Mesodermal cell (in vitro differentiated cells): ENCODE results near the gene KCNH5.
A peak's percentile ranks its signal among the peaks of the same experiment; 100 is the strongest.

Experiments used
- H3K27ac ChIP-seq: 2 replicates; pipeline ENCODE4 v1.7.0; 2013; ENCODE audit warnings: mild to moderate bottlenecking, low read depth, low read length, moderate library complexity; ENCODE audit not compliant: severe bottlenecking
- H3K36me3 ChIP-seq: 2 replicates; pipeline ENCODE4 v1.7.1; 2013; ENCODE audit warnings: mild to moderate bottlenecking, low read length, moderate library complexity; ENCODE audit not compliant: control insufficient read depth, insufficient read depth
- H3K4me1 ChIP-seq: one replicate; pipeline ENCODE4 v1.7.1; 2013; ENCODE audit warnings: mild to moderate bottlenecking, low read length; ENCODE audit not compliant: insufficient read depth, control insufficient read depth, poor library complexity, severe bottlenecking
- H3K4me3 ChIP-seq: 2 replicates; pipeline ENCODE4 v1.7.0; 2013; ENCODE audit warnings: low read length, control low read depth, mild to moderate bottlenecking; ENCODE audit not compliant: insufficient read depth, poor library complexity, severe bottlenecking; ENCODE audit errors: extremely low read depth
- H3K9me3 ChIP-seq: 2 replicates; pipeline ENCODE4 v1.7.1; 2013; ENCODE audit warnings: mild to moderate bottlenecking, low read length, moderate library complexity; ENCODE audit not compliant: control insufficient read depth
- WGBS, 2 experiments: methylation state at CpG; one replicate each; pipeline ENCODE4 v1.1.5; 2013; ENCODE audit warnings: missing lambda C conversion rate in 2 of 2; ENCODE audit not compliant: insufficient coverage in 2 of 2; 5-methylcytosine and 5-hydroxymethylcytosine counted together

The KCNH5 gene

GRCh38 chr14:62691647-62692489, 353.4 kb downstream of the KCNH5 start:
- 40 to 100% methylated on average over 1 of the region's 4 CpGs for WGBS, 2 experiments
- Histone ChIP-seq H3K4me1 (peaks cover 22% of the 10 kb centered on the region), H3K9me3 (no peaks in the 10 kb centered on the region), H3K36me3 (no peaks in the 10 kb centered on the region), H3K4me3 (no peak overlapping the region), H3K27ac (peak overlapping the region; percentile 57)

GRCh38 chr14:62689733-62690132, 355.5 kb downstream of the KCNH5 start:
- H3K27ac ChIP-seq = no peak overlapping the region
- 100% methylated on average over 1 of the region's 1 CpG for WGBS, 2 experiments
- no peaks in the 10 kb centered on the region for H3K9me3 ChIP-seq
- no peaks in the 10 kb centered on the region for H3K36me3 ChIP-seq
- H3K4me1 ChIP-seq = peaks cover 14% of the 10 kb centered on the region
- no peak overlapping the region for H3K4me3 ChIP-seq

DNA sequence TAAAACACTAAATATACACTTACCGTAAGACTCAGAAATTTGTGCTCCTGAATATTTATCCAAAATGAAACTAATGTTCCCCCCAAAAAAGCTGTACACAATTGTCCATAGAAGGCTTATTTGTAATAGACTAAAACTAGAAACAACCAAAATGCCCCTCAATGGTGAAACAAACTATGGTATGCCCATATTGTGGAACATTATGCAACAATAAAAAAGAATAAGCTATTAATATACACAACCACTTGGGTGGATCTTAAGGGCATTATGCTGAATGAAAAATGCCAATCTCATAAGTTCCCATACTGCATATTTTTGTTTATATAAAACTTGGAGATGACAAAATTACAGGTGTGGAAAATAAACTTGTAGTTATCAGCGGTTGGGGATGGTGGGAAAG, 357.4 kb downstream of the KCNH5 start:
- Histone ChIP-seq H3K36me3 (no peaks in the 10 kb centered on the region), H3K9me3 (no peaks in the 10 kb centered on the region), H3K4me3 (no peak overlapping the region), H3K27ac (no peak overlapping the region), H3K4me1 (peaks cover 12% of the 10 kb centered on the region)
- 83% methylated on average over 1 of the region's 2 CpGs; no CpG with 5 or more reads in 1 of the 2 experiments for WGBS, 2 experiments

DNA sequence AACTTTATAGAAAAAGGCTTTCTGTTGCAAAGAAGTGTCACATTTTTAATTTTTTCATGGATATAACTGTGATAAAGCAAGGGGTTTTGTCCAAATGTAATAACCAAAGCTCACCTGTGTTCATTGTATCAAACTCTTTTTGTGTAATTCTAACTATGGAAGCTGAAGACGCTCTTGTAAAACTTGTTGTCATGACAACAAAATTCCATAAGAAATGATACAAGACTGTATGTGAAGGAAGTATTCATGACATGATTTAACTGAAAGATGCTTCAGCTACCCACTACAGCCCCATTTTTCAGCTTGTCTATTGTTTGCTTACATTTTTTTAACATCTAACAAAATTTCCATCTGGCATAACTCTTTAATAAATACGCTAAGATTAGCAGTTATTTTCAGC, 360.9 kb downstream of the KCNH5 start:
- Histone ChIP-seq H3K4me1 (no peaks in the 10 kb centered on the region), H3K9me3 (no peaks in the 10 kb centered on the region), H3K36me3 (no peaks in the 10 kb centered on the region), H3K4me3 (no peak overlapping the region), H3K27ac (no peak overlapping the region)
- no CpG with 5 or more reads among the region's 2 CpGs for WGBS, 2 experiments

DNA sequence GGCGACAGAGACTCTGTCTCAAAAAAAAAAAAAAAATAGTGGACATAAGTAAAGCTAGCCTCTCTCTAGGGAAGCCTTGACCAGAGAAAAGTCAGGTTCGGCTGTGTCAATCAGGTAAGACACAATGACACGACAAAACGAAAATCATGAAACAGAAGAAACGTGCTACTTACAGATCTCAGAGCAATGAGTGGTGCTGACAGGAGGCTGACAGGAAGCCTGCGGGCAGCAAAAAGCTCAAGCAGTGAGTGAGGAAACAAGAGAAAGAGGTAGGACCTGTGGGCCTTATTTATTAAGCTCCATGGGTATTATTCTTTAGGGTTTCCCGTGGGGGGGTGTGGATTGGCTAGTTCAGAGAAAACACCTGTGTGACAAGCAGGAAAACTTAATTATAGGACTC, 363.1 kb downstream of the KCNH5 start:
- WGBS, 2 experiments = 87 to 100% methylated on average over 6 to 7 of the region's 7 CpGs
- Histone ChIP-seq H3K4me3 (no peak overlapping the region), H3K36me3 (no peaks in the 10 kb centered on the region), H3K4me1 (no peaks in the 10 kb centered on the region), H3K27ac (no peak overlapping the region), H3K9me3 (no peaks in the 10 kb centered on the region)

- no peaks in the 10 kb centered on the region for H3K9me3 ChIP-seq
- H3K27ac ChIP-seq = no peak overlapping the region
- peaks cover 6% of the 10 kb centered on the region for H3K4me1 ChIP-seq
- WGBS, 2 experiments = 83 to 100% methylated on average over 1 to 2 of the region's 4 CpGs
- H3K4me3 ChIP-seq = no peak overlapping the region
- H3K36me3 ChIP-seq = no peaks in the 10 kb centered on the region
Observed at GRCh38 chr14:62674563-62675237, 370.6 kb downstream of the KCNH5 start.

DNA sequence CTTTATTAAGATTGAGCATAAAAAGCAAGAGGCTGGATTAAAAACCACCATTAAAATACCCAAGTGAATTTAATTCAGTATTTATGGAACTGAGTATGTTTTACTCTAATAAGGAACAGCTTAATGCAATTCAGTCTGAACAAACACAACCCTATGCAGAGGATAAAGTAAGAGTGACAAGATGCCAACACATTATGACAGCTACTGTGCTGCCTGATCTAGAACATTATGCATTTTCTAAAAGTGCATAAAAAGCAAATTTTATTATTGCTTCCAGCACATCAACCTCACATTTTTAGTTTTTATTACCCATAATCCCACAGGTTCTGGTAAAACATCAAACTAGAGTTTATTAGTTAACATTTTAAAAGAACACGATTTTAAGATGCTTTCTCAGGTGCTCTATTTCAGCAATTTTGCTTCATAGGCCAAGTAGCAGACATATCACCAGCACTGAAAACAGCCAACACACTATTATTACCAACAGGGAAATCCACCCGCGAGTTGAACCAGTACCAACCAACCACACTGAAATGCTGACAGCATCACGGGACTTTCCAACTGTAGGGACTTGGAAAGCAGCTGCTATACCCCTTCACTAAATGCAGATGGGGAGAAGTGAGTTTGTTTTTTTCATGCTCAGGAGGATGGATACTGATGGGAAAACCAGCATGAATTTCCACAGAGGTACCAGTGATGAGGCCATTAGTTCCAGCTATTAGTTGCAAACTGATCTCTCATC, 372.1 kb downstream of the KCNH5 start:
- H3K4me3 ChIP-seq = no peak overlapping the region
- WGBS, 2 experiments = no CpG with 5 or more reads among the region's 4 CpGs
- H3K36me3 ChIP-seq = no peaks in the 10 kb centered on the region
- H3K27ac ChIP-seq = no peak overlapping the region
- peaks cover 6% of the 10 kb centered on the region for H3K4me1 ChIP-seq
- H3K9me3 ChIP-seq = no peaks in the 10 kb centered on the region

GRCh38 chr14:62670526-62670925, 374.7 kb downstream of the KCNH5 start:
- peaks cover 6% of the 10 kb centered on the region for H3K4me1 ChIP-seq
- no peaks in the 10 kb centered on the region for H3K36me3 ChIP-seq
- WGBS, 2 experiments = 86 to 100% methylated on average over 1 of the region's 2 CpGs
- H3K4me3 ChIP-seq = no peak overlapping the region
- no peaks in the 10 kb centered on the region for H3K9me3 ChIP-seq
- no peak overlapping the region for H3K27ac ChIP-seq

- WGBS, 2 experiments = 80 to 100% methylated on average over 1 of the region's 4 CpGs
- H3K9me3 ChIP-seq = no peaks in the 10 kb centered on the region
- peaks cover 16% of the 10 kb centered on the region for H3K4me1 ChIP-seq
- H3K4me3 ChIP-seq = no peak overlapping the region
- H3K27ac ChIP-seq = no peak overlapping the region
- H3K36me3 ChIP-seq = no peaks in the 10 kb centered on the region
Observed at GRCh38 chr14:62667421-62667914, 377.8 kb downstream of the KCNH5 start.

DNA sequence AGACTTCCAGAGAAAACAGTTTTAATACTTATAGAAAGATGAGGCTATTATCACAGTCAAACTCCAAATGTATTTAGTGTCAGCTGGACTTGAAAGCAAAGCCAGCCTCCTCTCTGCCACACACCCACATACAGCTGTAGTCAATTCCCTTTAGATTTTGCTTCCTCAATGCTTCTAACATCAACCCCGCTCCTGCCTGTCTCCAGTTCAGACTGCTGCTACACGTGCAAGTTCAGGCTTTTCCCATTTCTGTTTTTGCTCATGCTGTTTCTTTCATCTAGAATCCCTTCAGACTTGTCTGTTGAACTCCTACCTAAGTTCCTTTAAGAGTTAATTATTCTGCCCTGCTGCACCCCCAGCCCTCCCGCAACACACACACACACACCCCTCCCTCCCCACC, 380.0 kb downstream of the KCNH5 start:
- peaks cover 3% of the 10 kb centered on the region for H3K9me3 ChIP-seq
- H3K36me3 ChIP-seq = no peaks in the 10 kb centered on the region
- 0 to 5% methylated on average over 1 to 2 of the region's 3 CpGs for WGBS, 2 experiments
- peak overlapping the region; percentile 7 for H3K27ac ChIP-seq
- H3K4me3 ChIP-seq = no peak overlapping the region
- peaks cover 16% of the 10 kb centered on the region for H3K4me1 ChIP-seq
